Measurements from ENCODE around the gene GARIN5B. TPM values are rescaled to one million over a fixed set of nuclear protein-coding genes. Genes with fewer than 3 reads are reported as not detected.

Gene GARIN5B
- total RNA-seq (2012; rRNA removed) (not detected in 2 replicates), polyA plus RNA-seq (2012; rRNA removed) (not detected in 2 replicates), Bru-seq, nascent RNA (percentile 20 among the genes with signal in this experiment), BruChase-seq, experiment 1, labeled RNA remaining after a 6-hour chase (percentile 13 among the genes with signal in this experiment), BruChase-seq, experiment 2, labeled RNA remaining after a 2-hour chase (not detected)
- polyA plus RNA-seq (2012; cell fraction: cytosol; rRNA removed), result not detected in 2 replicates
- 0.39 and 0.47 TPM in 2 replicates for polyA plus RNA-seq (2012; cell fraction: nucleus; rRNA removed; ENCODE audit: low replicate concordance)
- long read RNA-seq, result 0 reads

GRCh38 chr19:55362990-55363716 lies at the start of gene GARIN5B:
TSS of gene GARIN5B (minus strand) at chr19:55363260. CDS start at chr19:55363066, 194 bp downstream.
- Histone ChIP-seq H3K36me3 (ENCODE audit: control insufficient read depth, insufficient read depth, low read length) (peaks cover 20% of the 10 kb centered on the region), H4K8ac (ENCODE audit: low read depth in 2 of 2, low read length in 2 of 2) (no peak within 1 kb of the TSS), H3K27ac (ENCODE audit: insufficient read depth, low read length) (no peak within 1 kb of the TSS), H2AK9ac (replicated peaks; ENCODE audit: low read depth, low read length, poor library complexity) (no peak within 1 kb of the TSS), H2BK120ac (ENCODE audit: low read depth, low read length) (no peak within 1 kb of the TSS), H3K9me1 (ENCODE audit: insufficient read depth, low read length) (peaks cover 3% of the 10 kb centered on the region; the same call in 1 of the 2 replicates), H2BK20ac (ENCODE audit: low read depth, low read length) (no peak within 1 kb of the TSS), H3K9me3 (ENCODE audit: control insufficient read depth, insufficient read depth, low read length) (no peaks in the 10 kb centered on the region), H3K56ac (ENCODE audit: extremely low read depth, insufficient read depth, low read length) (no peak within 1 kb of the TSS), H2BK15ac (ENCODE audit: low read depth, low read length) (no peak within 1 kb of the TSS), H3K4ac (ENCODE audit: low read depth, low read length) (no peak within 1 kb of the TSS), H3K79me1 (ENCODE audit: low read depth in 1 of 2, low read length in 2 of 2) (peaks cover 0 to 19% of the 10 kb centered on the region in 2 experiments; a peak in 2 of 4 replicates), H3K4me3 (ENCODE audit: insufficient read depth, low read depth, low read length) (no peak within 1 kb of the TSS), H4K5ac (ENCODE audit: low read depth, low read length) (no peak within 1 kb of the TSS), H3K18ac (ENCODE audit: low read depth, low read length) (no peak within 1 kb of the TSS), H4K91ac (ENCODE audit: insufficient read depth, low read depth, low read length) (no peak within 1 kb of the TSS), H3K14ac (replicated peaks; ENCODE audit: low read depth, low read length) (no peak within 1 kb of the TSS), H3K4me2 (ENCODE audit: low read depth, low read length) (no peak within 1 kb of the TSS), H2BK5ac (ENCODE audit: low read depth, low read length, poor library complexity, severe bottlenecking) (no peak within 1 kb of the TSS), H3K4me1 (ENCODE audit: control insufficient read depth, insufficient read depth, low read length) (peaks cover 2% of the 10 kb centered on the region), H4K20me1 (ENCODE audit: insufficient read depth, low read length) (peaks cover 43% of the 10 kb centered on the region), H3K27me3 (ENCODE audit: control insufficient read depth, insufficient read depth, low read length) (no peaks in the 10 kb centered on the region), H3K9ac (ENCODE audit: low read depth, low read length) (no peak within 1 kb of the TSS), H3K23ac (ENCODE audit: low read depth, low read length) (no peak within 1 kb of the TSS), H2AK5ac (ENCODE audit: low read depth, low read length) (no peak within 1 kb of the TSS; the same call in none of the 2 replicates), H2AFZ (replicated peaks; ENCODE audit: low read length, poor library complexity) (no peak within 1 kb of the TSS)
- no TSS peak for BruUV-seq (replicated peaks)
- in situ Hi-C loops (cut with MboI; ENCODE audit: low sequenced_read_pairs) (no loop called here), dilution Hi-C loops (cut with HindIII; ENCODE audit: low sequenced_read_pairs, unreplicated experiment) (no loop called here), intact Hi-C loops (cut with micrococcal nuclease) (no loop called here)
- ATAC-seq (ENCODE audit: low read depth) (peak; percentile 12), DNase-seq (no peak)
- TF ChIP-seq NFE2L2 (IDR thresholded peaks at IDR 0.05; ENCODE audit: low read depth, low read length) (no peak), MAFK (IDR thresholded peaks at IDR 0.05; ENCODE audit: low read depth, low read length) (no peak), RFX5 (IDR thresholded peaks at IDR 0.05; ENCODE audit: low read depth, low read length) (no peak), MAZ (IDR thresholded peaks at IDR 0.05; ENCODE audit: borderline replicate concordance, low read depth, low read length) (no peak), RAD21 (IDR thresholded peaks at IDR 0.05; ENCODE audit: low read length) (no peak), MXI1 (IDR thresholded peaks at IDR 0.05; ENCODE audit: borderline replicate concordance, low read depth, low read length) (no peak), POLR2A (IDR thresholded peaks at IDR 0.05; ENCODE audit: low read depth, low read length) (peak; percentile 3), CEBPB (IDR thresholded peaks at IDR 0.05; ENCODE audit: low read depth, low read length) (no peak), CTCF (conservative IDR thresholded peaks at IDR 0.05; ENCODE audit: low read depth, low read length) (no peak), CHD1 (IDR thresholded peaks at IDR 0.05; ENCODE audit: low read depth, low read length) (0 out of 2 replicates have a peak, but pooled peaks have one; percentile 7), USF2 (IDR thresholded peaks at IDR 0.05; ENCODE audit: low read depth, low read length) (no peak), SMC3 (IDR thresholded peaks at IDR 0.05; ENCODE audit: low read depth, low read length) (peak; percentile 2; the same call in 1 of the 2 replicates), BHLHE40 (IDR thresholded peaks at IDR 0.05; ENCODE audit: low read depth, low read length) (no peak), FOS (IDR thresholded peaks at IDR 0.05; ENCODE audit: low read depth, low read length) (no peak)
- ChIA-PET POLR2A (ENCODE audit: unreplicated experiment) (interaction anchor here (0.6 kb wide), 1 partner anchor 19 kb away, joined by 3 read pairs; no protein-coding TSS in a partner anchor), CTCF (no interaction called here)
- WGBS, 2 experiments (ENCODE audit: extremely low coverage in 2 of 2, insufficient read length in 1 of 2), result 60% methylated on average over 6 of the region's 27 CpGs; no CpG with 5 or more reads in 1 of the 2 experiments
